ENCODE measurements around the gene HNF1A.

DNA sequence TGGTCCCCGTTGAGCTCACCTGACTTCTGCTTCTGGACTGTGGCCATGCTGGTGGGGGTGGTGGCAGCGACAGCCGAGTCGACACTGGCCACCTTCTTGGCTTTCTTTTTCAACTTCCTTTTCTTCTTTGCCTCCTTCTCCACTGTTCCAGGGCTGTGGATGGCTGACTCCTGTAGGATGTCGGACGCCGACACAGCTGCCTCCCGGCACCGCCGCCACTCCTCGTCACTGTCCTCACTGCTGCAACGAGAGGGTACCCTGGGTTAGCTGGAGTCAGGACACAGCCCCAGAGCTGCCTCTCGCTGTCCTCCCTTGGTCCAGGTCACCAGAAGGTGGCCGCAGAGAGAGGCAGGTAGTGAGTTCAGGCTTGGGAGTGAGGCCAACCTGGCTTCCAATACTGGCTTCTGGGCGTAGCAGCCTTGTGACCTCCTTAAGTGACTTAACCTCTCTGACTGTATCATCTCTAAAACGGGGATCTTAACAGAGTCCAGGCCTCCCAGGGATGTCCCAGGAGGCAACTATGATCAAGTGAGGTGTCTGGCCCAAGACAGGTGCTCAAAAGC, 26.0 kb downstream of the HNF1A start:
- TF ChIP-seq, protein P1, sequence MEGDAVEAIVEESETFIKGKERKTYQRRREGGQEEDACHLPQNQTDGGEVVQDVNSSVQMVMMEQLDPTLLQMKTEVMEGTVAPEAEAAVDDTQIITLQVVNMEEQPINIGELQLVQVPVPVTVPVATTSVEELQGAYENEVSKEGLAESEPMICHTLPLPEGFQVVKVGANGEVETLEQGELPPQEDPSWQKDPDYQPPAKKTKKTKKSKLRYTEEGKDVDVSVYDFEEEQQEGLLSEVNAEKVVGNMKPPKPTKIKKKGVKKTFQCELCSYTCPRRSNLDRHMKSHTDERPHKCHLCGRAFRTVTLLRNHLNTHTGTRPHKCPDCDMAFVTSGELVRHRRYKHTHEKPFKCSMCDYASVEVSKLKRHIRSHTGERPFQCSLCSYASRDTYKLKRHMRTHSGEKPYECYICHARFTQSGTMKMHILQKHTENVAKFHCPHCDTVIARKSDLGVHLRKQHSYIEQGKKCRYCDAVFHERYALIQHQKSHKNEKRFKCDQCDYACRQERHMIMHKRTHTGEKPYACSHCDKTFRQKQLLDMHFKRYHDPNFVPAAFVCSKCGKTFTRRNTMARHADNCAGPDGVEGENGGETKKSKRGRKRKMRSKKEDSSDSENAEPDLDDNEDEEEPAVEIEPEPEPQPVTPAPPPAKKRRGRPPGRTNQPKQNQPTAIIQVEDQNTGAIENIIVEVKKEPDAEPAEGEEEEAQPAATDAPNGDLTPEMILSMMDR (IDR thresholded peaks at IDR 0.05), result no peak
- no peak for TF ChIP-seq POLR2A (IDR thresholded peaks at IDR 0.05)
- no peak for TF ChIP-seq EP300 (IDR thresholded peaks at IDR 0.05)
- no peak for TF ChIP-seq POLR2AphosphoS5 (IDR thresholded peaks at IDR 0.05)
